Activated CD8-positive, alpha-beta memory T cell treated with anti-CD3 and anti-CD28 coated beads, Interleukin-2, amount 10 ng/mL, durations not matched to agents 7 days and 5 days (primary cell): ENCODE measurements around the gene IL21. TPM values are rescaled to one million over a fixed set of nuclear protein-coding genes. Genes with fewer than 3 reads are reported as not detected.
"Not testable (repeated sequence)": the region's sequence is repeated elsewhere in the genome, so short reads cannot be mapped to it uniquely, and the experiment has no call there.

Experiments used
- ATAC-seq: fragments of 150-1000 bp; cut with Tn5 transposase; one replicate; pipeline ENCODE4 v1.10.0; 2021; ENCODE audit warnings: moderate library complexity
- CTCF ChIA-PET: fragments of 350-600 bp; sonication (Branson Sonifier 250); formaldehyde crosslinking; loops from one replicate; lab custom pipeline; 2021; ENCODE audit warnings: antibody characterized with exemption; lab: Charles Lee
- DNase-seq: peaks from one replicate; pipeline ENCODE4 v3.0.0-alpha.2; 2020
- H3K27ac Mint-ChIP-seq: one replicate; pipeline ENCODE4 v1.8.0; 2021; ENCODE audit warnings: mild to moderate bottlenecking, mixed read lengths
- H3K27me3 Mint-ChIP-seq: one replicate; pipeline ENCODE4 v1.8.0; 2021; ENCODE audit warnings: mixed read lengths
- H3K36me3 Mint-ChIP-seq: one replicate; pipeline ENCODE4 v1.8.0; 2021; ENCODE audit warnings: mild to moderate bottlenecking, mixed read lengths
- H3K4me1 Mint-ChIP-seq: one replicate; pipeline ENCODE4 v1.8.0; 2021; ENCODE audit warnings: mixed read lengths
- H3K4me3 Mint-ChIP-seq: one replicate; pipeline ENCODE4 v1.8.0; 2021; ENCODE audit warnings: mild to moderate bottlenecking, moderate library complexity, mixed read lengths
- H3K9me3 Mint-ChIP-seq: one replicate; pipeline ENCODE4 v1.8.0; 2022; ENCODE audit warnings: low read depth, mixed read lengths
- total RNA-seq, 2 experiments: library from RNA; stranded (reverse); gene quantifications; one replicate each; pipeline ENCODE4 v1.2.3, GENCODE V29; 2021

Gene IL21
- total RNA-seq, 2 experiments from 2014 or later: 0.09 to 0.52 TPM

GRCh38 chr4:122657553-122657952 lies 36.7 kb upstream of the IL21 start:
- H3K4me3 Mint-ChIP-seq: no peak overlapping the region
- no peak overlapping the region for H3K27ac Mint-ChIP-seq

GRCh38 chr4:122656583-122656982 lies 35.7 kb upstream of the IL21 start:
- H3K27ac Mint-ChIP-seq, H3K4me3 Mint-ChIP-seq, H3K27me3 Mint-ChIP-seq, H3K9me3 Mint-ChIP-seq, CTCF ChIA-PET, DNase-seq, H3K36me3 Mint-ChIP-seq, ATAC-seq: not testable (repeated sequence)
- peaks cover 15% of the 10 kb centered on the region for H3K4me1 Mint-ChIP-seq

More at GRCh38 chr4:122657553-122657952, 36.7 kb upstream of the IL21 start:
- CTCF ChIA-PET: no interaction called here
- Mint-ChIP-seq H3K4me1 (peaks cover 15% of the 10 kb centered on the region), H3K27me3 (peaks cover 3% of the 10 kb centered on the region), H3K36me3 (peaks cover 7% of the 10 kb centered on the region), H3K9me3 (peaks cover 3% of the 10 kb centered on the region)
- ATAC-seq (no peak), DNase-seq (no peak)

- peak; percentile 71 for DNase-seq
- H3K4me3 Mint-ChIP-seq: no peak overlapping the region
- H3K27ac Mint-ChIP-seq: no peak overlapping the region
- H3K36me3 Mint-ChIP-seq: peaks cover 4% of the 10 kb centered on the region
- H3K4me1 Mint-ChIP-seq: no peaks in the 10 kb centered on the region
- no peaks in the 10 kb centered on the region for H3K27me3 Mint-ChIP-seq
- CTCF ChIA-PET: interaction anchor here (1.0 kb wide), 1 partner anchor 64 kb away, joined by 3 read pairs; no protein-coding TSS in a partner anchor
- H3K9me3 Mint-ChIP-seq: no peaks in the 10 kb centered on the region
- ATAC-seq: no peak
Observed at GRCh38 chr4:122652379-122652778, 31.5 kb upstream of the IL21 start.

- DNase-seq (no peak), ATAC-seq (no peak)
- H3K36me3 Mint-ChIP-seq: no peaks in the 10 kb centered on the region
- CTCF ChIA-PET: interaction anchor here (0.7 to 1.3 kb wide), 3 partner anchors 9 to 47 kb away, joined by 3 read pairs; no protein-coding TSS in a partner anchor
- no peak overlapping the region for H3K4me3 Mint-ChIP-seq
- no peak overlapping the region for H3K27ac Mint-ChIP-seq
- no peaks in the 10 kb centered on the region for H3K9me3 Mint-ChIP-seq
- no peaks in the 10 kb centered on the region for H3K4me1 Mint-ChIP-seq
- H3K27me3 Mint-ChIP-seq: no peaks in the 10 kb centered on the region
Observed at GRCh38 chr4:122650148-122650547, 29.3 kb upstream of the IL21 start.

GRCh38 chr4:122647656-122648055 lies 26.8 kb upstream of the IL21 start:
- DNase-seq (no peak), ATAC-seq (no peak)
- Mint-ChIP-seq H3K4me3 (no peak overlapping the region), H3K4me1 (no peaks in the 10 kb centered on the region), H3K27me3 (peaks cover 4% of the 10 kb centered on the region), H3K27ac (no peak overlapping the region), H3K36me3 (no peaks in the 10 kb centered on the region), H3K9me3 (no peaks in the 10 kb centered on the region)
- CTCF ChIA-PET: no interaction called here

- no peak overlapping the region for H3K27ac Mint-ChIP-seq
- CTCF ChIA-PET: no interaction called here
- ATAC-seq (no peak), DNase-seq (no peak)
- H3K9me3 Mint-ChIP-seq: no peaks in the 10 kb centered on the region
- no peak overlapping the region for H3K4me3 Mint-ChIP-seq
- H3K4me1 Mint-ChIP-seq: no peaks in the 10 kb centered on the region
- H3K36me3 Mint-ChIP-seq: no peaks in the 10 kb centered on the region
- H3K27me3 Mint-ChIP-seq: peaks cover 4% of the 10 kb centered on the region
Observed at GRCh38 chr4:122643257-122643656, 22.4 kb upstream of the IL21 start.

GRCh38 chr4:122639181-122639580 lies 18.3 kb upstream of the IL21 start:
- Mint-ChIP-seq H3K4me3 (no peak overlapping the region), H3K27ac (no peak overlapping the region), H3K36me3 (no peaks in the 10 kb centered on the region), H3K27me3 (peaks cover 2% of the 10 kb centered on the region), H3K9me3 (no peaks in the 10 kb centered on the region), H3K4me1 (peaks cover 17% of the 10 kb centered on the region)
- CTCF ChIA-PET: interaction anchor here (1.0 to 1.3 kb wide), 2 partner anchors 12 to 61 kb away, joined by 3 to 5 read pairs; no protein-coding TSS in a partner anchor
- DNase-seq (no peak), ATAC-seq (no peak)

GRCh38 chr4:122636697-122637096 lies 15.8 kb upstream of the IL21 start:
- peaks cover 3% of the 10 kb centered on the region for H3K9me3 Mint-ChIP-seq
- H3K4me3 Mint-ChIP-seq: no peak overlapping the region
- no peak for ATAC-seq
- CTCF ChIA-PET: interaction anchor here (1.3 kb wide), 1 partner anchor 27 kb away, joined by 3 read pairs; no protein-coding TSS in a partner anchor
- peaks cover 34% of the 10 kb centered on the region for H3K4me1 Mint-ChIP-seq
- H3K27me3 Mint-ChIP-seq: no peaks in the 10 kb centered on the region
- H3K36me3 Mint-ChIP-seq: peaks cover 3% of the 10 kb centered on the region
- no peak overlapping the region for H3K27ac Mint-ChIP-seq
- DNase-seq: no peak

- H3K4me3 Mint-ChIP-seq: no peak overlapping the region
Observed at GRCh38 chr4:122635205-122635604, 14.3 kb upstream of the IL21 start.

GRCh38 chr4:122633211-122633610 lies 12.3 kb upstream of the IL21 start:
- H3K27me3 Mint-ChIP-seq: peaks cover 8% of the 10 kb centered on the region
- DNase-seq: no peak
- peaks cover 3% of the 10 kb centered on the region for H3K9me3 Mint-ChIP-seq
- no peak overlapping the region for H3K27ac Mint-ChIP-seq
- peaks cover 3% of the 10 kb centered on the region for H3K36me3 Mint-ChIP-seq
- peaks cover 34% of the 10 kb centered on the region for H3K4me1 Mint-ChIP-seq
- ATAC-seq: peak; percentile 58
- no peak overlapping the region for H3K4me3 Mint-ChIP-seq
- CTCF ChIA-PET: no interaction called here

More at GRCh38 chr4:122635205-122635604, 14.3 kb upstream of the IL21 start:
- Mint-ChIP-seq H3K9me3 (peaks cover 3% of the 10 kb centered on the region), H3K4me1 (peaks cover 34% of the 10 kb centered on the region), H3K36me3 (peaks cover 3% of the 10 kb centered on the region), H3K27me3 (peaks cover 3% of the 10 kb centered on the region), H3K27ac (peak overlapping the region; percentile 13)
- DNase-seq: peak; percentile 44
- ATAC-seq: peak; percentile 60
- CTCF ChIA-PET: interaction anchor here (1.0 kb wide), 1 partner anchor 24 kb away, joined by 3 read pairs; no protein-coding TSS in a partner anchor

- Mint-ChIP-seq H3K4me1 (peaks cover 34% of the 10 kb centered on the region), H3K4me3 (no peak overlapping the region), H3K9me3 (peaks cover 3% of the 10 kb centered on the region), H3K27me3 (peaks cover 8% of the 10 kb centered on the region), H3K27ac (no peak overlapping the region), H3K36me3 (peaks cover 3% of the 10 kb centered on the region)
- CTCF ChIA-PET: no interaction called here
- peak; percentile 71 for ATAC-seq
- DNase-seq: peak; percentile 47
Observed at GRCh38 chr4:122632396-122633143, 11.7 kb upstream of the IL21 start.

- no peak overlapping the region for H3K27ac Mint-ChIP-seq
- no peaks in the 10 kb centered on the region for H3K9me3 Mint-ChIP-seq
- ATAC-seq (no peak), DNase-seq (no peak)
- peaks cover 7% of the 10 kb centered on the region for H3K27me3 Mint-ChIP-seq
- CTCF ChIA-PET: no interaction called here
- peaks cover 7% of the 10 kb centered on the region for H3K4me1 Mint-ChIP-seq
- H3K4me3 Mint-ChIP-seq: no peak overlapping the region
- H3K36me3 Mint-ChIP-seq: no peaks in the 10 kb centered on the region
Observed at GRCh38 chr4:122625156-122625555, 4.3 kb upstream of the IL21 start.

GRCh38 chr4:122624205-122624604 lies 3.3 kb upstream of the IL21 start:
- no peak overlapping the region for H3K27ac Mint-ChIP-seq
- H3K9me3 Mint-ChIP-seq: no peaks in the 10 kb centered on the region
- no peak overlapping the region for H3K4me3 Mint-ChIP-seq
- CTCF ChIA-PET: no interaction called here
- H3K27me3 Mint-ChIP-seq: peaks cover 5% of the 10 kb centered on the region
- H3K36me3 Mint-ChIP-seq: no peaks in the 10 kb centered on the region
- H3K4me1 Mint-ChIP-seq: peaks cover 14% of the 10 kb centered on the region
- ATAC-seq: no peak
- no peak for DNase-seq

- H3K4me3 Mint-ChIP-seq: no peak overlapping the region
- no peak for ATAC-seq
- no peak for DNase-seq
- H3K27me3 Mint-ChIP-seq: peaks cover 2% of the 10 kb centered on the region
- CTCF ChIA-PET: no interaction called here
- H3K4me1 Mint-ChIP-seq: peaks cover 17% of the 10 kb centered on the region
- H3K36me3 Mint-ChIP-seq: no peaks in the 10 kb centered on the region
- H3K9me3 Mint-ChIP-seq: no peaks in the 10 kb centered on the region
- H3K27ac Mint-ChIP-seq: no peak overlapping the region
Observed at GRCh38 chr4:122623637-122624166, 2.8 kb upstream of the IL21 start.
